Activated CD8-positive, alpha-beta memory T cell treated with anti-CD3 and anti-CD28 coated beads, Interleukin-2, amount 10 ng/mL, durations not matched to agents 7 days and 5 days (primary cell): ENCODE measurements around the gene HDAC8. TPM values are rescaled to one million over a fixed set of nuclear protein-coding genes. Genes with fewer than 3 reads are reported as not detected.

Source experiments
- ATAC-seq: fragments of 150-1000 bp; cut with Tn5 transposase; one replicate; pipeline ENCODE4 v1.10.0; 2021; ENCODE audit warnings: moderate library complexity
- CTCF ChIA-PET: fragments of 350-600 bp; sonication (Branson Sonifier 250); formaldehyde crosslinking; loops from one replicate; lab custom pipeline; 2021; ENCODE audit warnings: antibody characterized with exemption; lab: Charles Lee
- DNase-seq: peaks from one replicate; pipeline ENCODE4 v3.0.0-alpha.2; 2020
- H3K27ac Mint-ChIP-seq: one replicate; pipeline ENCODE4 v1.8.0; 2021; ENCODE audit warnings: mild to moderate bottlenecking, mixed read lengths
- H3K27me3 Mint-ChIP-seq: one replicate; pipeline ENCODE4 v1.8.0; 2021; ENCODE audit warnings: mixed read lengths
- H3K36me3 Mint-ChIP-seq: one replicate; pipeline ENCODE4 v1.8.0; 2021; ENCODE audit warnings: mild to moderate bottlenecking, mixed read lengths
- H3K4me1 Mint-ChIP-seq: one replicate; pipeline ENCODE4 v1.8.0; 2021; ENCODE audit warnings: mixed read lengths
- H3K4me3 Mint-ChIP-seq: one replicate; pipeline ENCODE4 v1.8.0; 2021; ENCODE audit warnings: mild to moderate bottlenecking, moderate library complexity, mixed read lengths
- H3K9me3 Mint-ChIP-seq: one replicate; pipeline ENCODE4 v1.8.0; 2022; ENCODE audit warnings: low read depth, mixed read lengths
- total RNA-seq, 2 experiments: library from RNA; stranded (reverse); gene quantifications; one replicate each; pipeline ENCODE4 v1.2.3, GENCODE V29; 2021

HDAC8 gene
- total RNA-seq, 2 experiments from 2014 or later: 29.0 to 31.6 TPM

GRCh38 chrX:72399816-72400215, 172.8 kb downstream of the HDAC8 start:
- H3K4me3 Mint-ChIP-seq: no peak overlapping the region
- ATAC-seq: no peak
- H3K4me1 Mint-ChIP-seq: no peaks in the 10 kb centered on the region
- no peak for DNase-seq
- no peaks in the 10 kb centered on the region for H3K27me3 Mint-ChIP-seq
- no peak overlapping the region for H3K27ac Mint-ChIP-seq
- CTCF ChIA-PET: no interaction called here
- no peaks in the 10 kb centered on the region for H3K9me3 Mint-ChIP-seq
- H3K36me3 Mint-ChIP-seq: peaks cover 6% of the 10 kb centered on the region

- no peak for ATAC-seq
- Mint-ChIP-seq H3K27me3 (no peaks in the 10 kb centered on the region), H3K4me3 (no peak overlapping the region), H3K27ac (no peak overlapping the region), H3K4me1 (no peaks in the 10 kb centered on the region), H3K36me3 (peaks cover 6% of the 10 kb centered on the region), H3K9me3 (no peaks in the 10 kb centered on the region)
- CTCF ChIA-PET: no interaction called here
- no peak for DNase-seq
These were observed 176.5 kb downstream of the HDAC8 start for GRCh38 chrX:72396117-72396516.

GRCh38 chrX:72395237-72395636, 177.4 kb downstream of the HDAC8 start:
- CTCF ChIA-PET: no interaction called here
- no peaks in the 10 kb centered on the region for H3K4me1 Mint-ChIP-seq
- H3K27me3 Mint-ChIP-seq: no peaks in the 10 kb centered on the region
- H3K9me3 Mint-ChIP-seq: no peaks in the 10 kb centered on the region
- ATAC-seq: no peak
- no peak for DNase-seq
- H3K27ac Mint-ChIP-seq: no peak overlapping the region
- peaks cover 5% of the 10 kb centered on the region for H3K36me3 Mint-ChIP-seq
- H3K4me3 Mint-ChIP-seq: no peak overlapping the region

DNA sequence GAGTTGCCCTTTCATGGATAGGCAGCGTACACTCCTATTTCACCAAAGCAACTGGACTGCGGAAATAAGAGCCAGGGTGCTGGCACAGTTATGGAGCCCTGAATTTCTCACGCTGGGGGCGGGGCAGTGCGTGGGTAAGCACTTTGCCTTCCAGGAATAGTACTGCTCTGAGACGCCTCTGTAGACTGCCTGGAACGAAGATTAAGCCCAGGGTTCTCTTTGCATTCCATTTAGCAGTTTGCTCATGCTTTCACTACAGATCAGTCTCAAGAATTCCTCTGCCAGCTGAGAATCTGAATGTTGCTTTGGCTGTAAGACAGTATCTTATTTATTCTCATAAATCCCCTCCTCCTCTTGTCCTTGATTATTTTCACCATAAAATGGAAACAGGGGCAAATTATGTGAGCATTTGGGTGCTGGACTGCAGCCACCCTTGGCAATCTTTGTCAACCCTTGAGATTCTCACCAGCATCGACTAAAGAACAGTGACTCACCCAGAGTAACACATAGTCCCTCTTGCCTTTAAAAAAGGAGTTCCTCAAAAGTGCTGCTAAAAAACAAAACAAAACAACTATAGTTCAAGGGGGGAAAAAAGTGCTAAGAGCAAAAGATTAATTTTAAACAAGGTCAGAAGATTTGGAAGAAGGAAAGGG, 178.0 kb downstream of the HDAC8 start:
- no peaks in the 10 kb centered on the region for H3K27me3 Mint-ChIP-seq
- CTCF ChIA-PET: no interaction called here
- DNase-seq (no peak), ATAC-seq (no peak)
- no peak overlapping the region for H3K27ac Mint-ChIP-seq
- H3K4me1 Mint-ChIP-seq: no peaks in the 10 kb centered on the region
- H3K4me3 Mint-ChIP-seq: no peak overlapping the region
- H3K9me3 Mint-ChIP-seq: no peaks in the 10 kb centered on the region
- peaks cover 1% of the 10 kb centered on the region for H3K36me3 Mint-ChIP-seq

DNA sequence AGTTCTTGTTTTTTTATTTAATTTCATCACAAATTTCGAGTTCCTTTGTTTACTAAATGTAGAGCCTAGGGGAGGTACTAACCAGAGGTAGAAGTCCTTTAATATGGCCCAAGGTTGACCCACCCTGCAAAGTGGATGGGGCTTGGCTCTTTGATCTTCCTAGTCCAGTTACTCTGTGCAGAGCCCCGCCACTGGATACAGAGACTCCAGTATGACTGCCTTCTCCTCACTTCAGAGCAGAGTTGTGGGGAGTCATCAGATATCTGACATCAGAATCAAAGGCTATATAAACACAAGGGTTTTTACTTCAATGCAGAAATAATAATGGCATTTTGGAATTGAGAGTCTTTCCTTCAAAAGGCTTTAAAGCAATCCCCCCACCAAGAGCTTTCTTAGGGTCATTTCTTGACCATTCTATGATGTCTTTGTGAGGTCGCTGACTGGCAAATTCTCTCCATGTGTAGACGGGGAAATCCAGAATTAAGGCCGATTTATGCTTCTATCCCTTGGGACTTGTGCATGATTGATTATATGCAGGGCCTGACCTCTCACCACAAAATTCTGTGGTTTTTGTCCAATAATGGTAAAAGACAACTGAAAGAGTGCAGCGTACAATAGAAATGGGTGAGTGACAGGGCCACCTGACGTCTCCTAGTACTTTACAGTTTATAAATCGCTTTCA, 178.7 kb downstream of the HDAC8 start:
- Mint-ChIP-seq H3K36me3 (peaks cover 1% of the 10 kb centered on the region), H3K9me3 (no peaks in the 10 kb centered on the region), H3K4me1 (no peaks in the 10 kb centered on the region), H3K4me3 (no peak overlapping the region), H3K27ac (no peak overlapping the region), H3K27me3 (no peaks in the 10 kb centered on the region)
- DNase-seq: no peak
- CTCF ChIA-PET: no interaction called here
- ATAC-seq: no peak

DNA sequence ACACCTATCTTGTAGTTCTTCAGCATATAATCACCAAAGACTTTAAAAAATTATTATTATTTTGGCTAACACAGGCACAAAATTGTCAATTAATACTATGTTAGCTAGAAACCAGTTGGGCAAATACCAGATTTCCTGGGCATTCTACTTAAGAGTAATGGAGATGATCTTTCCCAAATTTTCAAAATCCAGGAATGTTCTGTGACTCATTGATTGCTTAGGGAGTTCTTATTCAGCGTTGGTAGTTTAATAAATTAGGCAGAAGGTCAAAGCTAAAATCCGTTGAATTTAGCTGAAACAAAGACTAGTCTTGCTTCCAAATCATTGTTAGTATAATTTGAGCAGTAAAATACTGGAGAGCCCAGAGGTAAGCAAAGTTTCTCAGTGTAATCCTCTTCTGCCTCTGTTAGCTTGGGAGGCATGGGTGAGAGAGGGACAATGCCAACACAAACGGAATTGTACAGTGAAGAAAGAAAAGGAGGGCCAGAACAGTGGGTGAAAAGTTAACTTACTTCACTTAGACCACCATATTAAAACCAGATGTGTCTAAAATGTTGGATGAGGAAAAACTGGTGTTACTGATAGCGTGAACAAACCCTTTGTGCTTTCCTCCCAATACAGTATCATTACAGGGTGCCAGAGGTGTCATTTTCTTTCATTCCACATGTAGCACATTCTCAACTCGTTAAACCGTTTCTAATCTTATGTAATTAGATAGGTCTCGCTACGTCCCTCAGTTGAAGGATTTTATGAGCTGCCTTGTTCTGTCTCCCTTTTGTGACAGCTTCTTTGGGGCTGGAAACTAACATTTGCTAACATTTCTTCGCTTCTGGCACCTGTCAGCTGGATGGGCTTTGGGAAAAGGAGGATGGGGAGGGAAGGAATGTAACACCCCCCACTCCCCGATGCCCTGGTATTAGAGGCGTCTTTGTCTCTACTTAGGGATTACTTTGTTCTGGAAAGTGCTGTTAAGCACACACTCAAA, 179.5 kb downstream of the HDAC8 start:
- Mint-ChIP-seq H3K27ac (no peak overlapping the region), H3K4me3 (no peak overlapping the region)

GRCh38 chrX:72392042-72392441, 180.6 kb downstream of the HDAC8 start:
- CTCF ChIA-PET: no interaction called here
- DNase-seq (no peak), ATAC-seq (no peak)
- Mint-ChIP-seq H3K4me1 (no peaks in the 10 kb centered on the region), H3K27me3 (no peaks in the 10 kb centered on the region), H3K4me3 (no peak overlapping the region), H3K9me3 (no peaks in the 10 kb centered on the region), H3K27ac (no peak overlapping the region), H3K36me3 (peaks cover 1% of the 10 kb centered on the region)

More for the DNA sequence above, 179.5 kb downstream of the HDAC8 start:
- H3K36me3 Mint-ChIP-seq: peaks cover 1% of the 10 kb centered on the region
- no peaks in the 10 kb centered on the region for H3K27me3 Mint-ChIP-seq
- H3K9me3 Mint-ChIP-seq: no peaks in the 10 kb centered on the region
- DNase-seq: no peak
- H3K4me1 Mint-ChIP-seq: no peaks in the 10 kb centered on the region
- ATAC-seq: no peak
- CTCF ChIA-PET: no interaction called here

DNA sequence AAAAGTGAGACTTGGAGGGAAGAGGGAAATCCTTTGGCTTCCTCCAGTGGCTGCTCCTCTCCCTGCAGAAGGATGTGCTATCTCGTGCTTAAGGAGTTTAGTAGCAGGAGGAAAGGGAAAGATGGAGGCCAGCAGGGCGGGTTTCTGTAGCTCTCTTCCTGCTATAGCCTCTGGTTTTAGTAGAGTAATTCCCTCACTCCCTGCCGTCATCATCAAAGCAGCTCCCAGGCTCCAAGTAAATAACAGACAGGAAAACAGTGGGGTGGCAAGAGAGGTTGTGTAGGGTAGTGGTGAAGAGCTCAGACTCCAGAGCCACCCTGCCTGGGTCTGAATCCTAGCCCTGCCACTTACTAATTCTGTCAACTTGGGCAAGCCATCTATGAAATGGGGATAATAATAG, 185.4 kb downstream of the HDAC8 start:
- no peaks in the 10 kb centered on the region for H3K9me3 Mint-ChIP-seq
- DNase-seq (no peak), ATAC-seq (no peak)
- no peak overlapping the region for H3K4me3 Mint-ChIP-seq
- no peaks in the 10 kb centered on the region for H3K4me1 Mint-ChIP-seq
- no peaks in the 10 kb centered on the region for H3K27me3 Mint-ChIP-seq
- H3K36me3 Mint-ChIP-seq: no peaks in the 10 kb centered on the region
- H3K27ac Mint-ChIP-seq: no peak overlapping the region
- CTCF ChIA-PET: no interaction called here

GRCh38 chrX:72382202-72382595, 190.4 kb downstream of the HDAC8 start:
- H3K4me1 Mint-ChIP-seq: no peaks in the 10 kb centered on the region
- H3K27me3 Mint-ChIP-seq: no peaks in the 10 kb centered on the region
- no peak overlapping the region for H3K4me3 Mint-ChIP-seq
- CTCF ChIA-PET: no interaction called here
- DNase-seq (no peak), ATAC-seq (no peak)
- H3K27ac Mint-ChIP-seq: no peak overlapping the region
- H3K9me3 Mint-ChIP-seq: no peaks in the 10 kb centered on the region
- no peaks in the 10 kb centered on the region for H3K36me3 Mint-ChIP-seq

- H3K36me3 Mint-ChIP-seq: no peaks in the 10 kb centered on the region
- CTCF ChIA-PET: no interaction called here
- no peak overlapping the region for H3K27ac Mint-ChIP-seq
- H3K9me3 Mint-ChIP-seq: no peaks in the 10 kb centered on the region
- DNase-seq (no peak), ATAC-seq (no peak)
- H3K27me3 Mint-ChIP-seq: no peaks in the 10 kb centered on the region
- H3K4me3 Mint-ChIP-seq: no peak overlapping the region
- H3K4me1 Mint-ChIP-seq: no peaks in the 10 kb centered on the region
These were observed 191.0 kb downstream of the HDAC8 start for GRCh38 chrX:72381439-72382201.

DNA sequence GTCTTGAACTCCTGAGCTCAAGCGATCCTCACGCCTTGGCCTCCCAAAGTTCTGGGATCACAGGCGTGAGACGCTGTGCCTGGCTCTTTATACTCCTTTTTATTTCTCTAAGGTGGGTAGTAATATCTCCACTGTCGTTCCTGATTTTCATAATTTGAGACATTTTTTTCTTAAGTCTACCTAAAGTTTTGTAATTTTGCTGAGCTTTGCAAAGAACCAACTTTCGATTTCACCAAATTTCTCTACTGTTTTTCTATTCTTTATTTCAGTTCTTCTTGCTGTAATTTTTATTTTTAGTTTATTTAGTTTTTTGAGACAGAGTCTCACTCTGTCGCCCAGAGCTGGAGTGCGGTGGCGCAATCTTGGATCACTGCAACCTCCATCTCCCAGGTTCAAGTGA, 196.5 kb downstream of the HDAC8 start:
- Mint-ChIP-seq H3K36me3 (no peaks in the 10 kb centered on the region), H3K4me1 (no peaks in the 10 kb centered on the region), H3K9me3 (no peaks in the 10 kb centered on the region), H3K4me3 (no peak overlapping the region), H3K27ac (no peak overlapping the region), H3K27me3 (no peaks in the 10 kb centered on the region)
- ATAC-seq (no peak), DNase-seq (no peak)
- CTCF ChIA-PET: no interaction called here

DNA sequence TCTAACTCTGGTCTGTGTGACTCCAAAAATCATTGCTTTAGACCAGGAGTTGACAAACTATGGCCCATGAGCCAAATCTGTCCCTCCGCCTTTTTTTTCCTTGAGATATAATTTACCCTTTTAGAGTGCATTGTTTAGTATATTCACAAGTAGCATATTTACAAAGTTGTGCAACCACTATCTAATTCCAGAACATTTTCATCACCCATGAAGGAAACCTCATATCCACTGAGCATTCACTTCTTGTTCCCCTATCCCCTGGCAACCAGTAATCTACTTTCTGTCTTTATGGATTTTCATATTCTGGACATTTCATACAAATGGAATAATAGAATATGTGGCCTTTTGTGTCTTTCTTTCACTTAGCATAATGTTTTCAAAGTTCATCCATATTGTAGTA, 199.5 kb downstream of the HDAC8 start:
- no peak overlapping the region for H3K4me3 Mint-ChIP-seq
- DNase-seq (no peak), ATAC-seq (no peak)
- H3K9me3 Mint-ChIP-seq: no peaks in the 10 kb centered on the region
- H3K4me1 Mint-ChIP-seq: no peaks in the 10 kb centered on the region
- H3K36me3 Mint-ChIP-seq: no peaks in the 10 kb centered on the region
- no peaks in the 10 kb centered on the region for H3K27me3 Mint-ChIP-seq
- CTCF ChIA-PET: no interaction called here
- H3K27ac Mint-ChIP-seq: no peak overlapping the region

- no peaks in the 10 kb centered on the region for H3K9me3 Mint-ChIP-seq
- H3K36me3 Mint-ChIP-seq: no peaks in the 10 kb centered on the region
- CTCF ChIA-PET: no interaction called here
- H3K4me3 Mint-ChIP-seq: no peak overlapping the region
- no peak for ATAC-seq
- H3K27ac Mint-ChIP-seq: no peak overlapping the region
- H3K27me3 Mint-ChIP-seq: no peaks in the 10 kb centered on the region
- DNase-seq: no peak
- H3K4me1 Mint-ChIP-seq: no peaks in the 10 kb centered on the region
These were observed 199.9 kb downstream of the HDAC8 start for GRCh38 chrX:72372735-72373134.
